HEK293 (cell line): Measurements from ENCODE around the gene LMOD3.

Experiments
- CTCF ChIA-PET: fragments of 350-600 bp; formaldehyde crosslinking; extraction: SDS; loops from one replicate; lab custom pipeline; 2021; ENCODE audit warnings: antibody characterized with exemption; lab: Yijun Ruan, JAX
- POLR2A ChIA-PET: fragments of 300-600 bp; formaldehyde crosslinking; extraction: SDS; loops from one replicate; lab custom pipeline; 2020; ENCODE audit warnings: antibody characterized with exemption, inconsistent platforms; lab: Yijun Ruan, JAX
- H3K27ac ChIP-seq: fragments of 200-500 bp; sonication (Bioruptor generic); 2 replicates; pipeline ENCODE4 v1.5.1; 2014; ENCODE audit warnings: low read depth, low read length, control low read depth, inconsistent platforms; ENCODE audit errors: extremely low read depth
- H3K36me3 ChIP-seq, 2 experiments: fragments of 200-500 bp in 1 of 2; sonication (Bioruptor generic) in 1 of 2; 1 replicate in 1 of 2; 2 replicates in 1 of 2; pipeline ENCODE4 v1.5.1; 2014 to 2017; ENCODE audit warnings: inconsistent platforms in 2 of 2, low read length in 2 of 2; ENCODE audit not compliant: control insufficient read depth in 2 of 2, insufficient read depth in 1 of 2
- H3K4me1 ChIP-seq: fragments of 200-500 bp; sonication (Bioruptor generic); 2 replicates; pipeline ENCODE4 v1.5.1; 2014; ENCODE audit warnings: mild to moderate bottlenecking, low read length, inconsistent platforms; ENCODE audit not compliant: control insufficient read depth, insufficient read depth
- H3K4me3 ChIP-seq: 2 replicates; pipeline ENCODE4 v1.5.1; 2011; ENCODE audit warnings: low read depth, mild to moderate bottlenecking, control low read depth, low read length, moderate library complexity
- H3K9me3 ChIP-seq: fragments of 200-500 bp; sonication (Bioruptor generic); 2 replicates; pipeline ENCODE4 v1.5.1; 2014; ENCODE audit warnings: low read depth, low read length, inconsistent platforms; ENCODE audit not compliant: control insufficient read depth, insufficient read depth
- BCL11B ChIP-seq: fragments of 450-650 bp; formaldehyde crosslinking; IDR thresholded peaks from 2 replicates; pipeline ENCODE4 v1.5.1; 2016; ENCODE audit warnings: low read depth, missing biosample characterization, missing genetic modification characterization
- HOXD13 ChIP-seq: sonication (generic); formaldehyde crosslinking; IDR thresholded peaks from 2 replicates; pipeline ENCODE4 v1.8.0; 2022; ENCODE audit warnings: missing genetic modification reagents, borderline replicate concordance
- SP2 ChIP-seq: fragments of 450-650 bp; formaldehyde crosslinking; IDR thresholded peaks from 2 replicates; pipeline ENCODE4 v1.5.1; 2016; ENCODE audit warnings: missing biosample characterization, missing genetic modification characterization
- TRIM28 ChIP-seq: IDR thresholded peaks from 2 replicates; pipeline ENCODE4 v1.6.1; 2011; ENCODE audit warnings: low read length, control low read depth, borderline replicate concordance
- ZBTB48 ChIP-seq: fragments of 450-650 bp; formaldehyde crosslinking; IDR thresholded peaks from 2 replicates; pipeline ENCODE4 v1.5.1; 2016; ENCODE audit warnings: missing biosample characterization, missing genetic modification characterization
- ZFP41 ChIP-seq: fragments of 450-650 bp; formaldehyde crosslinking; IDR thresholded peaks from 2 replicates; pipeline ENCODE4 v1.5.1; 2016; ENCODE audit warnings: missing biosample characterization, missing genetic modification characterization, borderline replicate concordance
- ZNF133 ChIP-seq: fragments of 450-650 bp; formaldehyde crosslinking; IDR thresholded peaks from 2 replicates; pipeline ENCODE4 v1.5.1; 2016; ENCODE audit warnings: missing biosample characterization, missing genetic modification characterization
- ZNF223 ChIP-seq: fragments of 450-650 bp; formaldehyde crosslinking; IDR thresholded peaks from 2 replicates; pipeline ENCODE4 v1.5.1; 2016; ENCODE audit warnings: missing biosample characterization, missing genetic modification characterization
- ZNF239 ChIP-seq: fragments of 450-650 bp; formaldehyde crosslinking; IDR thresholded peaks from 2 replicates; pipeline ENCODE4 v1.5.1; 2016; ENCODE audit warnings: missing biosample characterization, missing genetic modification characterization
- ZNF423 ChIP-seq: fragments of 450-650 bp; formaldehyde crosslinking; IDR thresholded peaks from 2 replicates; pipeline ENCODE4 v1.5.1; 2016; ENCODE audit warnings: missing biosample characterization, missing genetic modification characterization
- ZNF658 ChIP-seq: fragments of 450-650 bp; formaldehyde crosslinking; IDR thresholded peaks from 2 replicates; pipeline ENCODE4; 2016; ENCODE audit warnings: missing biosample characterization, missing genetic modification characterization
- ZNF776 ChIP-seq: fragments of 450-650 bp; formaldehyde crosslinking; IDR thresholded peaks from 2 replicates; pipeline ENCODE4 v1.5.0; 2017; ENCODE audit warnings: missing biosample characterization, missing genetic modification characterization, borderline replicate concordance
- TF ChIP-seq, protein P1 (sequence below): fragments of 450-650 bp; formaldehyde crosslinking; IDR thresholded peaks from 2 replicates; pipeline ENCODE4 v1.5.1; 2016; ENCODE audit warnings: missing biosample characterization, missing genetic modification characterization
- TF ChIP-seq, protein P2 (sequence below): fragments of 450-650 bp; formaldehyde crosslinking; conservative IDR thresholded peaks from 2 replicates; pipeline ENCODE4 v1.5.1; 2016; ENCODE audit warnings: low read depth, missing biosample characterization, missing genetic modification characterization
- TF ChIP-seq, protein P3 (sequence below): fragments of 450-650 bp; formaldehyde crosslinking; IDR thresholded peaks from 2 replicates; pipeline ENCODE4; 2016; ENCODE audit warnings: missing biosample characterization, missing genetic modification characterization
- TF ChIP-seq, protein P4 (sequence below): fragments of 450-650 bp; formaldehyde crosslinking; IDR thresholded peaks from 2 replicates; pipeline ENCODE4 v1.5.1; 2017; ENCODE audit warnings: missing biosample characterization, missing genetic modification characterization
- TF ChIP-seq, protein P5 (sequence below): fragments of 450-650 bp; formaldehyde crosslinking; IDR thresholded peaks from 2 replicates; pipeline ENCODE4 v1.5.0; 2017; ENCODE audit warnings: missing biosample characterization, missing genetic modification characterization, borderline replicate concordance
- TF ChIP-seq, protein P6 (sequence below): fragments of 450-650 bp; formaldehyde crosslinking; IDR thresholded peaks from 2 replicates; pipeline ENCODE4 v1.5.1; 2016; ENCODE audit warnings: missing biosample characterization, missing genetic modification characterization
- TF ChIP-seq, protein P7 (sequence below): fragments of 450-650 bp; formaldehyde crosslinking; IDR thresholded peaks from 2 replicates; pipeline ENCODE4 v1.5.1; 2016; ENCODE audit warnings: missing biosample characterization, missing genetic modification characterization

Gene LMOD3

DNA sequence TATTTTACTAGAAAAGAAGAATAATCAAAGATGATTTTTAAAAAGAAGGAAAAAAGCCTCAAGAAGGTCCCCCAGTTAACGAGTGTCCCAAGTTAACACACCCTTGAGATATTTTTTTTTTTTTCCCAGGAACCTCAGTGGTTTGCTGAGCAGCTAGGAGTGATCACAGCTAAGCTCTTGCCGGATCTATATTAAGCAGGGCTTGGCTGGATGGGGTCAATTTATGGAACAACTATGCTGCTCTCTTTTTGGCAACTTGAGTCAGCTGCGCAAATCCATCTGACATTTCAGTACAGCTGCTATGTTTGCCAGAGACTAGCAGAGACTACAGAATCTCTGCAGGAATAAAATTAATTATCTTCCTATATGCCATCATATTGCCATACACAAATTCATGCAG, at the start of gene LMOD3:
Gene LMOD3 (minus strand): TSS at position 193 of the 400 bp plus-strand sequence. CDS start 209 bp downstream, outside the sequence.
- TF ChIP-seq, protein P1, sequence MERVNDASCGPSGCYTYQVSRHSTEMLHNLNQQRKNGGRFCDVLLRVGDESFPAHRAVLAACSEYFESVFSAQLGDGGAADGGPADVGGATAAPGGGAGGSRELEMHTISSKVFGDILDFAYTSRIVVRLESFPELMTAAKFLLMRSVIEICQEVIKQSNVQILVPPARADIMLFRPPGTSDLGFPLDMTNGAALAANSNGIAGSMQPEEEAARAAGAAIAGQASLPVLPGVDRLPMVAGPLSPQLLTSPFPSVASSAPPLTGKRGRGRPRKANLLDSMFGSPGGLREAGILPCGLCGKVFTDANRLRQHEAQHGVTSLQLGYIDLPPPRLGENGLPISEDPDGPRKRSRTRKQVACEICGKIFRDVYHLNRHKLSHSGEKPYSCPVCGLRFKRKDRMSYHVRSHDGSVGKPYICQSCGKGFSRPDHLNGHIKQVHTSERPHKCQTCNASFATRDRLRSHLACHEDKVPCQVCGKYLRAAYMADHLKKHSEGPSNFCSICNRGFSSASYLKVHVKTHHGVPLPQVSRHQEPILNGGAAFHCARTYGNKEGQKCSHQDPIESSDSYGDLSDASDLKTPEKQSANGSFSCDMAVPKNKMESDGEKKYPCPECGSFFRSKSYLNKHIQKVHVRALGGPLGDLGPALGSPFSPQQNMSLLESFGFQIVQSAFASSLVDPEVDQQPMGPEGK: no peak
- TF ChIP-seq ZNF776 (tag by site-specific recombination): no peak
- Histone ChIP-seq H3K9me3 (no peaks in the 10 kb centered on the region), H3K4me1 (no peaks in the 10 kb centered on the region), H3K4me3 (no peak within 1 kb of the TSS), H3K36me3 (no peaks in the 10 kb centered on the region), H3K27ac (no peak within 1 kb of the TSS)
- CTCF ChIA-PET: interaction anchor here (0.6 to 0.7 kb wide), 2 partner anchors 553 to 666 kb away, joined by 3 read pairs; no protein-coding TSS in a partner anchor
- POLR2A ChIA-PET: no interaction called here

DNA sequence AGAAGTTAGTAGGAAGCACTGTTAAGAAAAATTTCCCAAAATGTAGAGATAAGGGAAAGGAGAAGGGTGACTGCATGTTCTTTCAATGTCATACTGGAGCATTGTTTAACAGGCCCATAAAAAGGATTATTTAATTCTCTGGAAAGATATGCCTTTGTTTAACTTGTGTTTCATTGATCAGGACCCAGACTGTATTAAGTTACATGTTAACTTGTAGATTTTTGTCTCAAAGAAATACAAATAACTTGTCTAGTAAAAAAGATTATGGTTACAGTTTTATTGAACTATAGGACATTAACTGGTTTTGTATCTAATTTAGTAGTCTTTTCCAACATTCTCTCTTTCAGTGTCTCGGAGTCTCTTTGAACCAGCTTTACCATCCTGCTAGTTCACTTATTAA, 49.7 kb upstream of the LMOD3 start:
- Histone ChIP-seq H3K4me1 (peaks cover 8% of the 10 kb centered on the region), H3K9me3 (no peaks in the 10 kb centered on the region), H3K27ac (no peak overlapping the region), H3K4me3 (no peak overlapping the region), H3K36me3 (peaks cover 0 to 20% of the 10 kb centered on the region in 2 experiments; a peak in 1 of 3 replicates)
- ChIA-PET POLR2A (no interaction called here), CTCF (interaction anchor here (0.7 to 1.3 kb wide), 2 partner anchors 38 to 134 kb away, joined by 3 to 4 read pairs; no protein-coding TSS in a partner anchor)
- no peak for TF ChIP-seq HOXD13 (CRISPR knock-in tag)
- no peak for TF ChIP-seq ZNF658
- TF ChIP-seq SP2: no peak
- TF ChIP-seq, protein P2, sequence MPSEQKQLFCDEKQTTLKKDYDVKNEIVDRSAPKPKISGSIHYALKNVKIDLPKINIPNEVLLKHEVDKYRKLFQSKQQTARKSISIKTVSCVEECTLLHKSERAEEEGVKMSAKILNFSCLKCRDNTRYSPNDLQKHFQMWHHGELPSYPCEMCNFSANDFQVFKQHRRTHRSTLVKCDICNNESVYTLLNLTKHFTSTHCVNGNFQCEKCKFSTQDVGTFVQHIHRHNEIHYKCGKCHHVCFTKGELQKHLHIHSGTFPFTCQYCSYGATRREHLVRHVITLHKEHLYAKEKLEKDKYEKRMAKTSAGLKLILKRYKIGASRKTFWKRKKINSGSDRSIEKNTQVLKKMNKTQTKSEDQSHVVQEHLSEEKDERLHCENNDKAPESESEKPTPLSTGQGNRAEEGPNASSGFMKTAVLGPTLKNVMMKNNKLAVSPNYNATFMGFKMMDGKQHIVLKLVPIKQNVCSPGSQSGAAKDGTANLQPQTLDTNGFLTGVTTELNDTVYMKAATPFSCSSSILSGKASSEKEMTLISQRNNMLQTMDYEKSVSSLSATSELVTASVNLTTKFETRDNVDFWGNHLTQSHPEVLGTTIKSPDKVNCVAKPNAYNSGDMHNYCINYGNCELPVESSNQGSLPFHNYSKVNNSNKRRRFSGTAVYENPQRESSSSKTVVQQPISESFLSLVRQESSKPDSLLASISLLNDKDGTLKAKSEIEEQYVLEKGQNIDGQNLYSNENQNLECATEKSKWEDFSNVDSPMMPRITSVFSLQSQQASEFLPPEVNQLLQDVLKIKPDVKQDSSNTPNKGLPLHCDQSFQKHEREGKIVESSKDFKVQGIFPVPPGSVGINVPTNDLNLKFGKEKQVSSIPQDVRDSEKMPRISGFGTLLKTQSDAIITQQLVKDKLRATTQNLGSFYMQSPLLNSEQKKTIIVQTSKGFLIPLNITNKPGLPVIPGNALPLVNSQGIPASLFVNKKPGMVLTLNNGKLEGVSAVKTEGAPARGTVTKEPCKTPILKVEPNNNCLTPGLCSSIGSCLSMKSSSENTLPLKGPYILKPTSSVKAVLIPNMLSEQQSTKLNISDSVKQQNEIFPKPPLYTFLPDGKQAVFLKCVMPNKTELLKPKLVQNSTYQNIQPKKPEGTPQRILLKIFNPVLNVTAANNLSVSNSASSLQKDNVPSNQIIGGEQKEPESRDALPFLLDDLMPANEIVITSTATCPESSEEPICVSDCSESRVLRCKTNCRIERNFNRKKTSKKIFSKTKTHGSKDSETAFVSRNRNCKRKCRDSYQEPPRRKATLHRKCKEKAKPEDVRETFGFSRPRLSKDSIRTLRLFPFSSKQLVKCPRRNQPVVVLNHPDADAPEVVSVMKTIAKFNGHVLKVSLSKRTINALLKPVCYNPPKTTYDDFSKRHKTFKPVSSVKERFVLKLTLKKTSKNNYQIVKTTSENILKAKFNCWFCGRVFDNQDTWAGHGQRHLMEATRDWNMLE (tag by site-specific recombination): no peak
- TF ChIP-seq ZNF423 (tag by site-specific recombination): no peak
- TF ChIP-seq ZNF133 (tag by site-specific recombination): no peak
- TF ChIP-seq BCL11B (tag by site-specific recombination): peak; percentile 31; the same call in 1 of the 2 replicates
- TF ChIP-seq ZNF223 (tag by site-specific recombination): no peak
- TF ChIP-seq, protein P3, sequence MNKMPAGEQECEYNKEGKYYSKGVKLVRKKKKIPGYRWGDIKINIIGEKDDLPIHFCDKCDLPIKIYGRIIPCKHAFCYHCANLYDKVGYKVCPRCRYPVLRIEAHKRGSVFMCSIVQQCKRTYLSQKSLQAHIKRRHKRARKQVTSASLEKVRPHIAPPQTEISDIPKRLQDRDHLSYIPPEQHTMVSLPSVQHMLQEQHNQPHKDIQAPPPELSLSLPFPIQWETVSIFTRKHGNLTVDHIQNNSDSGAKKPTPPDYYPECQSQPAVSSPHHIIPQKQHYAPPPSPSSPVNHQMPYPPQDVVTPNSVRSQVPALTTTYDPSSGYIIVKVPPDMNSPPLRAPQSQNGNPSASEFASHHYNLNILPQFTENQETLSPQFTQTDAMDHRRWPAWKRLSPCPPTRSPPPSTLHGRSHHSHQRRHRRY (tag by site-specific recombination): no peak
- TF ChIP-seq, protein P4, sequence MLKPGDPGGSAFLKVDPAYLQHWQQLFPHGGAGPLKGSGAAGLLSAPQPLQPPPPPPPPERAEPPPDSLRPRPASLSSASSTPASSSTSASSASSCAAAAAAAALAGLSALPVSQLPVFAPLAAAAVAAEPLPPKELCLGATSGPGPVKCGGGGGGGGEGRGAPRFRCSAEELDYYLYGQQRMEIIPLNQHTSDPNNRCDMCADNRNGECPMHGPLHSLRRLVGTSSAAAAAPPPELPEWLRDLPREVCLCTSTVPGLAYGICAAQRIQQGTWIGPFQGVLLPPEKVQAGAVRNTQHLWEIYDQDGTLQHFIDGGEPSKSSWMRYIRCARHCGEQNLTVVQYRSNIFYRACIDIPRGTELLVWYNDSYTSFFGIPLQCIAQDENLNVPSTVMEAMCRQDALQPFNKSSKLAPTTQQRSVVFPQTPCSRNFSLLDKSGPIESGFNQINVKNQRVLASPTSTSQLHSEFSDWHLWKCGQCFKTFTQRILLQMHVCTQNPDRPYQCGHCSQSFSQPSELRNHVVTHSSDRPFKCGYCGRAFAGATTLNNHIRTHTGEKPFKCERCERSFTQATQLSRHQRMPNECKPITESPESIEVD (tag by site-specific recombination): peak; percentile 82
- no peak for TF ChIP-seq ZFP41 (tag by site-specific recombination)
- TF ChIP-seq, protein P5, sequence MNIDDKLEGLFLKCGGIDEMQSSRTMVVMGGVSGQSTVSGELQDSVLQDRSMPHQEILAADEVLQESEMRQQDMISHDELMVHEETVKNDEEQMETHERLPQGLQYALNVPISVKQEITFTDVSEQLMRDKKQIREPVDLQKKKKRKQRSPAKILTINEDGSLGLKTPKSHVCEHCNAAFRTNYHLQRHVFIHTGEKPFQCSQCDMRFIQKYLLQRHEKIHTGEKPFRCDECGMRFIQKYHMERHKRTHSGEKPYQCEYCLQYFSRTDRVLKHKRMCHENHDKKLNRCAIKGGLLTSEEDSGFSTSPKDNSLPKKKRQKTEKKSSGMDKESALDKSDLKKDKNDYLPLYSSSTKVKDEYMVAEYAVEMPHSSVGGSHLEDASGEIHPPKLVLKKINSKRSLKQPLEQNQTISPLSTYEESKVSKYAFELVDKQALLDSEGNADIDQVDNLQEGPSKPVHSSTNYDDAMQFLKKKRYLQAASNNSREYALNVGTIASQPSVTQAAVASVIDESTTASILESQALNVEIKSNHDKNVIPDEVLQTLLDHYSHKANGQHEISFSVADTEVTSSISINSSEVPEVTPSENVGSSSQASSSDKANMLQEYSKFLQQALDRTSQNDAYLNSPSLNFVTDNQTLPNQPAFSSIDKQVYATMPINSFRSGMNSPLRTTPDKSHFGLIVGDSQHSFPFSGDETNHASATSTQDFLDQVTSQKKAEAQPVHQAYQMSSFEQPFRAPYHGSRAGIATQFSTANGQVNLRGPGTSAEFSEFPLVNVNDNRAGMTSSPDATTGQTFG: no peak
- no peak for TF ChIP-seq TRIM28
- no peak for TF ChIP-seq ZNF239 (tag by site-specific recombination)
- no peak for TF ChIP-seq ZBTB48 (tag by site-specific recombination)
- TF ChIP-seq, protein P6, sequence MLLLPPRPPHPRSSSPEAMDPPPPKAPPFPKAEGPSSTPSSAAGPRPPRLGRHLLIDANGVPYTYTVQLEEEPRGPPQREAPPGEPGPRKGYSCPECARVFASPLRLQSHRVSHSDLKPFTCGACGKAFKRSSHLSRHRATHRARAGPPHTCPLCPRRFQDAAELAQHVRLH: no peak
- TF ChIP-seq, protein P7, sequence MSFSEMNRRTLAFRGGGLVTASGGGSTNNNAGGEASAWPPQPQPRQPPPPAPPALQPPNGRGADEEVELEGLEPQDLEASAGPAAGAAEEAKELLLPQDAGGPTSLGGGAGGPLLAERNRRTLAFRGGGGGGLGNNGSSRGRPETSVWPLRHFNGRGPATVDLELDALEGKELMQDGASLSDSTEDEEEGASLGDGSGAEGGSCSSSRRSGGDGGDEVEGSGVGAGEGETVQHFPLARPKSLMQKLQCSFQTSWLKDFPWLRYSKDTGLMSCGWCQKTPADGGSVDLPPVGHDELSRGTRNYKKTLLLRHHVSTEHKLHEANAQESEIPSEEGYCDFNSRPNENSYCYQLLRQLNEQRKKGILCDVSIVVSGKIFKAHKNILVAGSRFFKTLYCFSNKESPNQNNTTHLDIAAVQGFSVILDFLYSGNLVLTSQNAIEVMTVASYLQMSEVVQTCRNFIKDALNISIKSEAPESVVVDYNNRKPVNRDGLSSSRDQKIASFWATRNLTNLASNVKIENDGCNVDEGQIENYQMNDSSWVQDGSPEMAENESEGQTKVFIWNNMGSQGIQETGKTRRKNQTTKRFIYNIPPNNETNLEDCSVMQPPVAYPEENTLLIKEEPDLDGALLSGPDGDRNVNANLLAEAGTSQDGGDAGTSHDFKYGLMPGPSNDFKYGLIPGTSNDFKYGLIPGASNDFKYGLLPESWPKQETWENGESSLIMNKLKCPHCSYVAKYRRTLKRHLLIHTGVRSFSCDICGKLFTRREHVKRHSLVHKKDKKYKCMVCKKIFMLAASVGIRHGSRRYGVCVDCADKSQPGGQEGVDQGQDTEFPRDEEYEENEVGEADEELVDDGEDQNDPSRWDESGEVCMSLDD: no peak
